ENCODE data around the gene YIF1B.
"Not testable (repeated sequence)": the region's sequence is repeated elsewhere in the genome, so short reads cannot be mapped to it uniquely, and the experiment has no call there.

Gene YIF1B, protein sequence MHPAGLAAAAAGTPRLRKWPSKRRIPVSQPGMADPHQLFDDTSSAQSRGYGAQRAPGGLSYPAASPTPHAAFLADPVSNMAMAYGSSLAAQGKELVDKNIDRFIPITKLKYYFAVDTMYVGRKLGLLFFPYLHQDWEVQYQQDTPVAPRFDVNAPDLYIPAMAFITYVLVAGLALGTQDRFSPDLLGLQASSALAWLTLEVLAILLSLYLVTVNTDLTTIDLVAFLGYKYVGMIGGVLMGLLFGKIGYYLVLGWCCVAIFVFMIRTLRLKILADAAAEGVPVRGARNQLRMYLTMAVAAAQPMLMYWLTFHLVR

DNA sequence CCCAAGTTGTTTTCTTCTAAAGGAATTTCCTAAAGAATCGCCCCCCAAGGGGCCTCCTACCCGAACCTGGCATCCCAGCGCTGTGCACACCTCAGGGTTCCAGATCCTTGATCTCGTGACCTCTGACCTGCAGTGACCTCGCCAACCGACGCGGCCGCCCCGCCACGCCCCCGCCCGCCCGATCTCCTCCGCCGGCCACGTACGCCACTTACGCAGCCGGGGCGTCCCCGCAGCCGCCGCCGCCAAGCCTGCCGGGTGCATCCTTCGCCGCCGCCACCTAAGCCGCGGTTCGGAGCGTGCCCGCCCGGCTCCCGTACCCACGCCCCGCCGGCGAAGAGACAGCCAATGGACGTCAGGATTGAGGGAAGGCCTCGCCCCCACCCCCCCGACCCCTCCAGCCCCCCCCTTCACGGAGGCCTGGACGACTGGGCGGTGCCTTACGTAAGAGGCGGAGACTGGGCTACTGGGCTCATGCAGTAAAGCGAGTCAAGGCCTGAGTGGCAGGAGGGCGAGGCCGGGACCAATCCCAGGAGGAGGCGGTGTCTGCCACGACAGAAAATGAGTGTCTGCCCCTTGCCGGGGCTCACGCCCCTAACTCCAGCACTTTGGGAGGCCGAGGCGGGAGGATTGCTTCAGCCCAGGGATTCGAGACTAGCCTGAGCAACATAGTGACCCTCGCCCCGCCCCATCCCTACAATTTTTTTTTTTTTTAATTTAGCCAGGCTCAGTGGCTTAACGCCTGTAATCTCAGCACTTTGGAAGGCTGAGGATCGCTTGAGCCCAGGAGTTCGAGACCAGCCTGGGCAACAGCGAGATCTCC is at the start of gene YIF1B:
Gene YIF1B (minus strand): TSS at position 291 of the 820 bp plus-strand sequence. CDS start 30 bp downstream, at position 261.
- peak; percentile 92 to 94 for DNase-seq

GRCh38 chr19:38362946-38363688 is 47.4 kb upstream of the YIF1B start:
- DNase-seq, result not testable (repeated sequence)

GRCh38 chr19:38362076-38362945 is 46.6 kb upstream of the YIF1B start:
- DNase-seq, result peak; percentile 64 to 67

GRCh38 chr19:38361633-38362075 is 45.9 kb upstream of the YIF1B start:
- peak; percentile 54 to 63 for DNase-seq

GRCh38 chr19:38360839-38361631 is 45.3 kb upstream of the YIF1B start:
- no peak for DNase-seq

DNA sequence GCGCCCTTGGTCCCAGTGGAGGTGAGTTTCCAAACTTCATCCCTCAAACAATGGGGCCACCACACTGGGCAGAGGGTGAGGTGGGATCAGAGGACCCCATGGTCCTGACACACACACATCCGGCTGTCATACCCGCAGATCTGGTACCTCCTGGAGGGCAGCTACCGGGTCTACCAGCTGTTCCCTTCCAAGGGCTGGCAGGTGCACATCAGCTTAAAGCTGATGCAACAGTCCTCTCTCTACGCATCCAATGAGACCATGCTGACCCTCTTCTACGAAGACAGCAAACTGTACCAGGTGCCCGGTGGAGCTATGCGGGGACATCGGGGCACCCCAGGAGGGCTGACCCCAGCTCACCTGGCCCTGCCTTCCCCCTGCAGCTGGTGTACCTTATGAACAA is 44.6 kb upstream of the YIF1B start:
- DNase-seq, result no peak

DNA sequence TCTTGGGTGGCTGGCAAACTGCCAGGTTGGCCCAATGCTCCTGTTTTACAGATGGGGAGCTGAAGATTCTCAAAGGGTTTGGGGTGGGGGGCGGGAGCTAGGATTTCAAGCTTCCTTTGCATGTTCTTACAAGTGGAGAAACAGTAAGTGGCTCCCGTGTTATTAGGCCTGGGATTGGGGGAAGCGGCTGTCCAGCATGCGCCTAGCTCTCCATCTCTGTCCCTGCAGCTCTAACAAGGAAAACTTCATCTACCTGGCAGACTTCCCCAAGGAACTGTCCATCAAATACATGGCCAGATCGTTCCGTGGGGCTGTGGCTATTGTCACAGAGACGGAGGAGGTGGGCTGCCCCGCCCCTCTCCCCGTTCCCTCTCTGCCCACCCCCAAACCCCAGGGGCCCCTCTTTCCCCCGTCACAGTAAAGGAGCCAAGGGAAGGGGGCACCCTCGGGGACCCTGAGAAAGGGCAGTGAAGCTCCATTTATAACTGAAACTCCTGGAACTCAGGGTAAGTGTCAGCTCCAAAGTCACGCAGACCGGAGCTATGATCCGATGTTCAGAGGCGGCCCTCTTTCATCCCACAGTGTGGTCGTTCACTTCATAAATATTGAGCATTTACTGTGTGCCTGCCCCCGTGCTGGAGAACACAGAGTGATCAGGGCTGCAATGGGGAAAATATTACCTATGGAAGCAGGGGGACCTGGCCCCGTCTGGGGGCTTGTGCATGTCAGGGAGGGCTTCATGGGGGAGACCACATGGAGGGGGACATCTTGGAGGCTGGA is 43.7 kb upstream of the YIF1B start:
- DNase-seq, result no peak

DNA sequence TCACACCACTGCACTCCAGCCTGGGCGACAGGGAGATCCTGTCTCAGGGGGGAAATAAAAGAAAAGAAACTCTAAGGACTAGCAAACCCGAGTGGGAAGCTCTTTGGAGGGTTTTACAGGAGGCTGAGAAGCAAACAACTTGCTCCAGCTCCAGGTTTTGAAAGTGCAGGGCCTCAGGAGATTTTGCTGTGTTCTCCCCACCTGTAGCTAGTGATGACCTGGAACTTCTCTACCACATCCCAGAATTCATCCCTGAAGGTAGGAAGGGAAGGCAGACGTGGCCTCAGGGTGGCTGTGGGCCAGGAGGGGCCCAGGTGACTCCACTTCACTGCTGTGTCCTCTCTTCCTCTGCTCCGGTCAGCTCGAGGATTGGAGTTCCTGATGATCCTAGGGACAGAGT is 42.3 kb upstream of the YIF1B start:
- no peak for DNase-seq

GRCh38 chr19:38355728-38356725 is 40.3 kb upstream of the YIF1B start:
- DNase-seq, result no peak

DNA sequence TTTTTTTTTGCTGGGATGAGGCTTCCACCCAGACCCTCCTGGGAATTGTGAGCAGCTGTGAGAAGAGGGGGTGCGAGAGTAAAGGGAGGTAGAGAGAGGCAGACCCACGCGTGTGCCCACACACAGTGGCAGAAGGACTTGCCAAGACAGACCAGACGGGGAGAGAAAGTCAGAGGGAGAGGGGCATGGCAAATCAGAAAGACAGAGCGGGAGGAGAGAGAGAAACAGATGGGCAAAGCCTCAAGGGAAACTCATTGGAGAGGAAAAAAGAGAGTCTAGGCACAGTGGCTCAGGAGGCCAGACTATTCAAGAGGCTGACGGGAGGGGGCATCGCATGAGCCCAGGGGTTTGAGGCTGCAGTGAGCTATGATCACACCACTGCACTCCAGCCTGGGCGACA is 36.9 kb upstream of the YIF1B start:
- no peak for DNase-seq

- no peak for DNase-seq
These were observed 36.2 kb upstream of the YIF1B start for GRCh38 chr19:38351865-38352395.

GRCh38 chr19:38350883-38351282 is 35.1 kb upstream of the YIF1B start:
- DNase-seq, result no peak

GRCh38 chr19:38346837-38347236 is 31.1 kb upstream of the YIF1B start:
- DNase-seq, result no peak

- DNase-seq, result no peak
These were observed 25.2 kb upstream of the YIF1B start for GRCh38 chr19:38340927-38341326.

- DNase-seq, result not testable (repeated sequence)
These were observed 23.3 kb upstream of the YIF1B start for GRCh38 chr19:38339011-38339410.

DNA sequence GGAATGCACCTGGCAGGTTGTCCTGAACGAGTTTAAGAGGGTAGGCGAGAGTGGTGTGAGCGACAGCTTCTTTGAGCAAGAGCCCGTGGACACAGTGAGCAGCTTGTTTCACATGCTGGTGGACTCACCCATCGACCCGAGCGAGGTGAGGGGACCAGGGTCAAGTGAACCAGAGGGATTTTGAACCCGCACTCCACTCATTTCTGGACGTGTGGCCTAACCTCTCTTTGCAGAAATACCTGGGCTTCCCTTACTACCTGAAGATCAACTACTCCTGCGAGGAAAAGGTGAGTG is 21.6 kb upstream of the YIF1B start:
- peak; percentile 10 to 12 for DNase-seq

DNA sequence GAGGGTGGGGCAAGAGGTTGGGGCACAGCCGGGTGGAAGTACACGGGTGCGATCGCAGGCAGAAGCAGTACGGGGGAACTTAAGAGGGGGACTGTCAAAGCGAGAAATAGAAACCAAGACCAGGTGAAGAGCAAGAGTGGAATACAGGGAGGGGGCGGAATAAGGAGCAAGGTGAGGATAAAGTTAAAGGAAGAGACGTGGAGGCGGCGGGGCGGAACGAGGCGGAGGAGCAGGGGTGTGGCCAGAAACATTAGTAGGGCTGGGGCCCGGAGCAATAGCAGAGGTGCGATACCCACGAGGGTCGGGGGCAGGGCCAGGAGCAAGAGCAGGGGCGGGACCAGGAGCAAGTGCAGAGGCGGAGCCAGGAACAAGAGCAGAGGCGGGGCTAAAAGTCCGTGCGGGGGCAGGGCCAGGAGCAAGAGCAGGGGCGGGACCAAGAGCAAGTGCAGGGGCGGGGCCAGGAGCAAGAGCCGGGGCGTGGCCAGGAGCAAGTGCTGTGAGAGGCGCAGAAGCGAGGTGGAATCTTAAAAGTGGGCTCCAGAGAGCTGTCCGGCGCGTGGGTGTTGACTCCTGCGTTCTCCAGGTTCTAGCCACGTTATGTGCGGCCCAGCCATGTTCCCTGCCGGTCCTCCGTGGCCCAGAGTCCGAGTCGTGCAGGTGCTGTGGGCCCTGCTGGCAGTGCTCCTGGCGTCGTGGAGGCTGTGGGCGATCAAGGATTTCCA is 21.1 kb upstream of the YIF1B start:
- peak; percentile 95 for DNase-seq

DNA sequence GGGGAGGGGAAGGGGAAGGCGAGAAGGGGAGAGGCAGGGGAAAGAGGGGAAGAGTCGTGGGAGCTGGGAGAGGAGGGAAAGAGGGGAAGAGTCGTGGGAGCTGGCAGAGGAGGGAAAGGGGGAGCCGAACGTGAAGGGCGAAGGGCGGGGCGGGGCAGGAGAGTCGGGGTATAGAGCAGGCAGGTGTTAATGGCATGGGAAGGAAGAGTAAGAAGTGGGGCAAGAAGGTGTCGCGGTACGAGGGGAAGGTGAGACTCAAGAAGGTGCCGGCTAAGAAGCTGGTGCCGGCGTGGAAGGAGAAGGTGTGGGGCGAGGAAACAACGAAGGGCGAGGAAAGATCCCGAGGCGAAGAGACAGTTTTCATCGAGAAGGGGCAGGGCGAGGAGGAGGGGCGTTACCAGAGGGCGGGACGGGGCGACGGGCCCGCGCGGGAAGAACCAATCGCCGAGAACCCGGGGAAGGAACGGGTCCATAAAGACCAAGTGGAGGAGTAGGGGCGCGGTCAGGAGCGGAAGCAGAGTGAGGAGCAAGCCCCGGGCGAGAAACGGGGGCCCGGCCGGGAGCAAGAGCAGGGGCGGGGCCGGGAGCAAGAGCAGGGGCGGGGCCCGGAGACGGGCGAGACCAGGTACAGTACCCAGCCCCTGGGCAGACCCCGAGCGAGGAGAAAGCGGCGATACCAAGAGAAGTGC is 20.3 kb upstream of the YIF1B start:
- peak; percentile 93 to 94 for DNase-seq

Measured in activated CD4-positive, alpha-beta T cell treated with anti-CD3 and anti-CD28 coated beads for 4 hours (primary cell).